ENCODE measurements around the gene HELQ.

The HELQ gene

DNA sequence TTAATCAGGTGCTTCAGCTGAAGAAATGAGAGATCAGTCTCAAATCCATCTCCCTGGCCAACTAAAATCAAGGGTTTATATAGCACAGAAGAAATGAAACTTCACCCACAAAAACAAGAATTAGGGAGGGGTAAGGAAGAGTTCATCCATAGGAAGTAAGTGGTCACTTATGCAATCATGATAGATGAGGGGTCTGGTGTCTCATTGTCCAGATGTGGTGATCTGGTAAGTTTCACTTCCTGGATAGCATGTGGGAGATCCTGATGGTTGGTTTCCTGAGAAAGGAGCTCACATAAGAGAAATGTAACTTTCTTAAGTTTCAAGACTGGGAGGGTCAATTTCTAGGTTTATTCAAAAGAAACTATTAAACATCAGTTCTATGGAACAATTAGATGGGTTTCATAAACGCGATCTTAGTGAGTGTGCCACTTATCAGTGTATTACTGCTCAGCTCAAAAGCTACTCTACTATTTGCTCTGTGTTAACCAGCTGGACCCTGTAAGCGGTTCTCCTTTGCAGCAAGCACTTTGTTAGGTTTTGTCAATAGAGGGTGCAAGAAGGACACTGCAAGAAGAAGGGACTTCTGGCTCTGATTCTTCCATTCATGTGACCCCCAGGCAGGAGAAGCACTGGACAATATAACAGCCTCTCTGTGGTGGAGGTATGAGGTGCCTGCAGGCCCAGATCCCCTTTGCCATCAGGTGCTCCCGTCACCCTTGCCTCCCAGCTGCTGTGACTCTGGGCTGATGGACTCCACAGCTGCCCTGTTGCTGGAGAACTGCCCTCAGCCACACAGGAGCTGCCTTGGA is 85.6 kb downstream of the HELQ start:
- Histone ChIP-seq H3K36me3 (ENCODE audit: control insufficient read depth, low read length) (no peaks in the 10 kb centered on the region), H3F3A (ENCODE audit: control insufficient read depth, insufficient read depth) (no peaks in the 10 kb centered on the region), H3K79me2 (ENCODE audit: control insufficient read depth, low read length) (no peaks in the 10 kb centered on the region), H3K27ac (ENCODE audit: low read depth, low read length) (no peak overlapping the region), H3K4me1 (ENCODE audit: control insufficient read depth, low read length) (peaks cover 13% of the 10 kb centered on the region), H3K4me3 (ENCODE audit: low read length) (no peak overlapping the region), H4K20me1 (ENCODE audit: control insufficient read depth, insufficient read depth, low read depth, low read length) (no peaks in the 10 kb centered on the region), H3K9me2 (replicated peaks; ENCODE audit: control insufficient read depth, low read length) (no peaks in the 10 kb centered on the region), H3K4me2 (ENCODE audit: low read length) (no peak overlapping the region), H3K9me3 (ENCODE audit: control insufficient read depth, insufficient read depth, low read length) (no peaks in the 10 kb centered on the region), H3K27me3 (ENCODE audit: control insufficient read depth, low read length) (no peaks in the 10 kb centered on the region)
- TF ChIP-seq CTCF (IDR thresholded peaks at IDR 0.05; ENCODE audit: low read depth, low read length, poor library complexity, severe bottlenecking) (no peak), EZH2phosphoT487 (IDR thresholded peaks at IDR 0.05; ENCODE audit: borderline replicate concordance, low read length) (no peak)

GRCh38 chr4:83364312-83364711 is 91.3 kb downstream of the HELQ start:
- no peaks in the 10 kb centered on the region for H4K20me1 ChIP-seq (ENCODE audit: control insufficient read depth, insufficient read depth, low read depth, low read length)
- TF ChIP-seq EZH2phosphoT487 (IDR thresholded peaks at IDR 0.05; ENCODE audit: borderline replicate concordance, low read length): no peak
- no peak for TF ChIP-seq CTCF (IDR thresholded peaks at IDR 0.05; ENCODE audit: low read depth, low read length, poor library complexity, severe bottlenecking)
- H3K9me3 ChIP-seq (ENCODE audit: control insufficient read depth, insufficient read depth, low read length): no peaks in the 10 kb centered on the region
- H3F3A ChIP-seq (ENCODE audit: control insufficient read depth, insufficient read depth): no peaks in the 10 kb centered on the region
- H3K4me1 ChIP-seq (ENCODE audit: control insufficient read depth, low read length): peaks cover 11% of the 10 kb centered on the region
- no peaks in the 10 kb centered on the region for H3K79me2 ChIP-seq (ENCODE audit: control insufficient read depth, low read length)
- no peaks in the 10 kb centered on the region for H3K36me3 ChIP-seq (ENCODE audit: control insufficient read depth, low read length)
- no peak overlapping the region for H3K4me2 ChIP-seq (ENCODE audit: low read length)
- H3K9me2 ChIP-seq (replicated peaks; ENCODE audit: control insufficient read depth, low read length): no peaks in the 10 kb centered on the region
- no peak overlapping the region for H3K27ac ChIP-seq (ENCODE audit: low read depth, low read length)
- no peaks in the 10 kb centered on the region for H3K27me3 ChIP-seq (ENCODE audit: control insufficient read depth, low read length)
- H3K4me3 ChIP-seq (ENCODE audit: low read length): no peak overlapping the region

GRCh38 chr4:83362492-83363329 is 92.9 kb downstream of the HELQ start:
- no peaks in the 10 kb centered on the region for H3F3A ChIP-seq (ENCODE audit: control insufficient read depth, insufficient read depth)
- H3K79me2 ChIP-seq (ENCODE audit: control insufficient read depth, low read length): no peaks in the 10 kb centered on the region
- H3K36me3 ChIP-seq (ENCODE audit: control insufficient read depth, low read length): no peaks in the 10 kb centered on the region
- no peaks in the 10 kb centered on the region for H3K9me2 ChIP-seq (replicated peaks; ENCODE audit: control insufficient read depth, low read length)
- TF ChIP-seq CTCF (IDR thresholded peaks at IDR 0.05; ENCODE audit: low read depth, low read length, poor library complexity, severe bottlenecking) (peak; percentile 70), EZH2phosphoT487 (IDR thresholded peaks at IDR 0.05; ENCODE audit: borderline replicate concordance, low read length) (no peak)
- no peaks in the 10 kb centered on the region for H4K20me1 ChIP-seq (ENCODE audit: control insufficient read depth, insufficient read depth, low read depth, low read length)
- no peaks in the 10 kb centered on the region for H3K9me3 ChIP-seq (ENCODE audit: control insufficient read depth, insufficient read depth, low read length)
- H3K4me1 ChIP-seq (ENCODE audit: control insufficient read depth, low read length): peaks cover 11% of the 10 kb centered on the region
- no peaks in the 10 kb centered on the region for H3K27me3 ChIP-seq (ENCODE audit: control insufficient read depth, low read length)
- no peak overlapping the region for H3K4me3 ChIP-seq (ENCODE audit: low read length)
- no peak overlapping the region for H3K4me2 ChIP-seq (ENCODE audit: low read length)
- H3K27ac ChIP-seq (ENCODE audit: low read depth, low read length): no peak overlapping the region
